Measurements from ENCODE around the gene TNFSF11.

Gene TNFSF11, protein sequence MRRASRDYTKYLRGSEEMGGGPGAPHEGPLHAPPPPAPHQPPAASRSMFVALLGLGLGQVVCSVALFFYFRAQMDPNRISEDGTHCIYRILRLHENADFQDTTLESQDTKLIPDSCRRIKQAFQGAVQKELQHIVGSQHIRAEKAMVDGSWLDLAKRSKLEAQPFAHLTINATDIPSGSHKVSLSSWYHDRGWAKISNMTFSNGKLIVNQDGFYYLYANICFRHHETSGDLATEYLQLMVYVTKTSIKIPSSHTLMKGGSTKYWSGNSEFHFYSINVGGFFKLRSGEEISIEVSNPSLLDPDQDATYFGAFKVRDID

DNA sequence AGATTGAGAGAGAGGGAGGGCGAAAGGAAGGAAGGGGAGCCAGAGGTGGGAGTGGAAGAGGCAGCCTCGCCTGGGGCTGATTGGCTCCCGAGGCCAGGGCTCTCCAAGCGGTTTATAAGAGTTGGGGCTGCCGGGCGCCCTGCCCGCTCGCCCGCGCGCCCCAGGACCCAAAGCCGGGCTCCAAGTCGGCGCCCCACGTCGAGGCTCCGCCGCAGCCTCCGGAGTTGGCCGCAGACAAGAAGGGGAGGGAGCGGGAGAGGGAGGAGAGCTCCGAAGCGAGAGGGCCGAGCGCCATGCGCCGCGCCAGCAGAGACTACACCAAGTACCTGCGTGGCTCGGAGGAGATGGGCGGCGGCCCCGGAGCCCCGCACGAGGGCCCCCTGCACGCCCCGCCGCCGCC, at the start of gene TNFSF11:
TNFSF11 (plus strand) TSS at position 142 of the 400 bp plus-strand sequence; CDS start at position 294, 152 bp downstream.
- ATAC-seq (replicated peaks) (peak; percentile 38 to 41), DNase-seq (peak; percentile 3)
- peak within 1 kb of the TSS; percentile 63 for H3K27ac Mint-ChIP-seq
- H3K36me3 Mint-ChIP-seq: peaks cover 0 to 3% of the 10 kb centered on the region in 2 donors
- peaks cover 28 to 50% of the 10 kb centered on the region in 2 donors for H3K27me3 Mint-ChIP-seq
- peaks cover 5% of the 10 kb centered on the region in 2 donors for H3K9me3 Mint-ChIP-seq
- H3K4me3 Mint-ChIP-seq: peak within 1 kb of the TSS; percentile 79 to 85
- peaks cover 22 to 24% of the 10 kb centered on the region in 2 donors for H3K4me1 Mint-ChIP-seq

DNA sequence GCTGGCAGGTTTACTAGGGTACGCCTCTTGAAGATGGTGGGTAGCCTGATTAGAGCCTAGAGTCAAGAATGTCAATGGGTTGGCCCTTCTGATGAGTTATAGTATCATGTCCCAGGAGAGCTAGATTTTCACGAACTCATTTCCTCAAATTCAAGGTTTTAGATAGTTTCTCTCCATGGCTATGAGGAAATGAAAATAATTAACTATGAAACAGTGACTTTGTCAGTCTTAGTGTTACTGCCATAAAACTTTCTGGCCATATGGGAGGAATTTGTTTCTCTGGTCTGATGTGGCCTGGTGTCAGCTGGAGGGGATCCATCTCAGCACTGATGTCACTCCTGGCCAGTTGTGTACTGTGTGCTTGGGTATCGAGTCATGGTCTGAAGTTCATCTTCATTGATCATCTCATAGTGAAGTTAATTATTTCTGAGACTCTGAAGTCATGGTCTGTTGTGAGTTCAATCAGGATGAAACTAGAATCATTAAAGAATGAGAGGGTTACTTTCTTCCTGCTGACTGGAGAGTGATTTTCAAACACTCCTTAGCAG, 49.4 kb upstream of the TNFSF11 start:
- Mint-ChIP-seq H3K27me3 (peaks cover 4 to 13% of the 10 kb centered on the region in 2 donors), H3K4me1 (peaks cover 27 to 28% of the 10 kb centered on the region in 2 donors), H3K27ac (peak overlapping the region; percentile 75), H3K4me3 (peak overlapping the region; percentile 11 to 17), H3K9me3 (peaks cover 2 to 5% of the 10 kb centered on the region in 2 donors), H3K36me3 (no peaks in the 10 kb centered on the region)
- ATAC-seq (replicated peaks) (peak; percentile 90), DNase-seq (peak; percentile 29)

DNA sequence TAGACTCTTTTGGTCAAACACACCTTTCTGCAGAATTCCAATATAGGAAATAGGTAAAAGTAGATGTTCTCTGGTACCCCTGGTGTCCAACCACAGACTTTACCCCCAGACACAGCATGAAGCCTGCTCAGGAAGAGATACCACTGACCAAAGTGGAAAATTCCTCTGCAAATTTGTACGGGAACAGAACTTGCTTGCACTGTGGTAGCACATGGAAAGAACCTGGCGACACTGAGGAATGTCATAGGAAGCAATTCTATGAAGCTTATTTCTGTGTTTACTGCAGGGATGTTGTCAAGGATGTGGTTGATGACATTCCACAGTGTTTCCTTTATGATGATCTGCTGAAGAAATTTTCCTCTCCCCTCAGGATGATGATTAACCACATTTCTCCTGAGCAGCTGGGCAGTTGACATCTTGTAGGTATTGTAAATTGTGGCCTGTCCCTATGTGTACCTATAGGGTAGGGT, 48.9 kb upstream of the TNFSF11 start:
- ATAC-seq (replicated peaks) (peak in 1 of 2 donors; percentile 2), DNase-seq (no peak)
- H3K36me3 Mint-ChIP-seq: no peaks in the 10 kb centered on the region
- peak overlapping the region; percentile 11 to 17 for H3K4me3 Mint-ChIP-seq
- H3K9me3 Mint-ChIP-seq: peaks cover 2 to 5% of the 10 kb centered on the region in 2 donors
- peaks cover 4 to 12% of the 10 kb centered on the region in 2 donors for H3K27me3 Mint-ChIP-seq
- peak overlapping the region; percentile 75 for H3K27ac Mint-ChIP-seq
- peaks cover 27 to 28% of the 10 kb centered on the region in 2 donors for H3K4me1 Mint-ChIP-seq

DNA sequence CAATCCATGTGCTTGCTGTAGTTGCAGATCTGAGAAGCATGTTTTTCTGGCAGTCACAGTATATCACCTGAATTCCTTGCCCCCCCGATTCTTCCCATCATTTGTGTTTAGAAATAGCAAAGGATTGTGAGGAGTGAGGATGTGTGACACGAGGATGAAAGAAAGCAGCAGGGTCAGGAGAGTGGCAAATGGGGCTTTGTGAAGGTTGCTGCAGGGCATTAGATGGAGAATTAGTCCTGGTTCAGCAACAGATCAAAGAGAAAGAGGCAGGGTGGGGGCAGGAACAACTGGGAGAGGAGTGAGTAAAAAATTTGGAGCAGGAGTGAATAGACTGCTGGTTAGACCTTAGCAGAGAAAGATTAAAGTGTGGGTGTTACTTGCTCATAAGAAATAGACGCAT, 47.7 kb upstream of the TNFSF11 start:
- Mint-ChIP-seq H3K27ac (no peak overlapping the region), H3K4me3 (no peak overlapping the region), H3K27me3 (peaks cover 4 to 12% of the 10 kb centered on the region in 2 donors), H3K36me3 (no peaks in the 10 kb centered on the region), H3K9me3 (peaks cover 2 to 5% of the 10 kb centered on the region in 2 donors), H3K4me1 (peaks cover 33 to 36% of the 10 kb centered on the region in 2 donors)
- no peak for DNase-seq
- no peak for ATAC-seq (replicated peaks)

DNA sequence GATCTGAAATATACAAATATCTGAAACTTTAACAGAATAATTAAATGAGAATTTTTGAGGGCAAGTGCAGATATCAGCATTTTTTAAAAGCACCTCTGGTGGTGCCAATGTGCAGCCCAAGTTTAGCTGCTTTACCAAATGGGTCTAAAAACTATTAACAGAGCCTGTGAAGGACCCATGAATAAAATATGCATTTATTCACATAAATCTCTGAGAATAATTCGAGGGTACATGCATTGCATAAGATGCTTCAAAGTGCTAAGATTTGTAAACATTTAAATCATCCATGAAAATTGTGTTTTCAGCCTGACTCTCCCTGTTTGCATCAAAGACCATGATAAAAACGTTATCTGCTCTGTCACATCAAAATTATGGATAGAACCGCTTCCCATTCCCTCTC, 47.1 kb upstream of the TNFSF11 start:
- no peak overlapping the region for H3K4me3 Mint-ChIP-seq
- no peak overlapping the region for H3K27ac Mint-ChIP-seq
- H3K9me3 Mint-ChIP-seq: peaks cover 2 to 5% of the 10 kb centered on the region in 2 donors
- peaks cover 33 to 37% of the 10 kb centered on the region in 2 donors for H3K4me1 Mint-ChIP-seq
- no peak for ATAC-seq (replicated peaks)
- no peak for DNase-seq
- no peaks in the 10 kb centered on the region for H3K36me3 Mint-ChIP-seq
- H3K27me3 Mint-ChIP-seq: peaks cover 4 to 9% of the 10 kb centered on the region in 2 donors

DNA sequence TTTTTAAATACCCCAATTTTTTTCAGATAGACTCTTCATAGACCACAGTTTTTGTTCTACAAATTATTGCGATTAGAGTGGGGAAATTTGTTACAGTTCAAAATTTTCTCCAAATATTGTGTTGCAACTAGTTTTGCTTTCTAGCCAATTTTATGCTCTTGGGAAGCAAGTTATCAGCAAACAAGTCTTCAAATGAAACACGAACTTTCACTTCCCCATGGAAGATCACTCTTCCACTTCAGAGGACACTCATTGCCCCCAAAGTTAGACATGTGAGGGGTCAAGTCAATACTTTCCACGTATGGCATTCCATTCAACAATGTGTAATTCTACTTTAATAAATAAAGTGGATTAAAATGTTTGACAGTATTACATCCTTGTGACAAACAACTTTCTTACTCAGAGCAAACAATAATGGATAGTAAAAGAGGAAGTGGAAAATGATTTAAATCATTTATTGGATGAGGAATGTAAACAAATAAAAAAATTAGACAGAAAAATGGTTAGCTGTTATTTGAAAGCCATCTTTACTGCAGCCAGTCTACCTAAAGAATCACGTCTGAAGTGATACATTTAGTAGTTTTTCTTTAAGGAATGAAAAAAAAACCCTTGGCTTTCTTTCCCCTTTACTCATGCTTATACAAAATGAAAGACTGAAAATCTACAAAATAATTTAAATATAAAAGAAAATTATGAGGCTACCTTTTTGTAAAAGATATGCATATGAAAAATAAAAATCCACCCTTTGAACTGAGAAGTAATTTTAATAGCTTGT, 41.2 kb upstream of the TNFSF11 start:
- peaks cover 18 to 22% of the 10 kb centered on the region in 2 donors for H3K4me1 Mint-ChIP-seq
- peaks cover 4% of the 10 kb centered on the region in 2 donors for H3K27me3 Mint-ChIP-seq
- peaks cover 2 to 3% of the 10 kb centered on the region in 2 donors for H3K36me3 Mint-ChIP-seq
- H3K27ac Mint-ChIP-seq: peak overlapping the region; percentile 67
- DNase-seq (no peak), ATAC-seq (replicated peaks) (peak; percentile 84 to 90)
- H3K9me3 Mint-ChIP-seq: peaks cover 3% of the 10 kb centered on the region in 2 donors
- H3K4me3 Mint-ChIP-seq: peak overlapping the region; percentile 15 to 21

DNA sequence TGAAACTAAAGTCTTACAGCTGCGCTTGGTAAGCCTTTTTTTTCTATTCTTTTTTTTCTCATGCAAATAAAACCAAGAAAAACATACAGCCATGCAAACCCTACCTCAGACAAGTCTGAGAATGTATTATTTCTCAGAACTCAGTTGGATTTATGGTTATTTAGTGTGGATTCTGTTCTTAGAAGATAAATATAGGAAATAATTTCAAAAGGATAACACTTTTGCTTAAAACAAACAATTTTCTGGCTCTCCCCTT, 40.7 kb upstream of the TNFSF11 start:
- H3K27ac Mint-ChIP-seq: no peak overlapping the region
- peaks cover 2 to 3% of the 10 kb centered on the region in 2 donors for H3K36me3 Mint-ChIP-seq

DNA sequence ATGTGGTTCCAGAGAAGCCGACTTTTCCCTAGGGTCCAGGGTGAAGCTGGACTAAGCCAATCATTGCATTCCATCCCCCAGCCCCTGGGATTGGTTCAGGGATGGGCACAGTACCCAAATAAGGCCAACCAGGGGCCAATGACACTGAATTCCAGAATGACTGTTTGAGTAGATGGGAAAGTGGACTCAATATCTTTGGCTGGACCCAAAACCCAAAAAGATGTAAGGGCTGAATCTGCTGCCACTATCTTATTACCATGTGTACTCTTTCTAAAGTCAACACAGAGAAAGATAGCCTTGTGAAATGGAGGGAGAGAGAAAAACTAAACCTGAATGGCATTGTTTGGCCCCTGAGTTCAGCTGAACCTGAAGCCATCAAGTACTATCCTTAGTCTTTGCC, 39.2 kb upstream of the TNFSF11 start:
- Mint-ChIP-seq H3K36me3 (peaks cover 2 to 3% of the 10 kb centered on the region in 2 donors), H3K4me3 (no peak overlapping the region), H3K27me3 (peaks cover 0 to 4% of the 10 kb centered on the region in 2 donors), H3K9me3 (peaks cover 3% of the 10 kb centered on the region in 2 donors), H3K4me1 (peaks cover 18 to 22% of the 10 kb centered on the region in 2 donors), H3K27ac (no peak overlapping the region)
- ATAC-seq (replicated peaks) (no peak), DNase-seq (no peak)

More for the DNA sequence above, 40.7 kb upstream of the TNFSF11 start:
- Mint-ChIP-seq H3K4me1 (peaks cover 18 to 22% of the 10 kb centered on the region in 2 donors), H3K9me3 (peaks cover 3% of the 10 kb centered on the region in 2 donors), H3K4me3 (no peak overlapping the region), H3K27me3 (peaks cover 4% of the 10 kb centered on the region in 2 donors)
- ATAC-seq (replicated peaks) (no peak), DNase-seq (no peak)

DNA sequence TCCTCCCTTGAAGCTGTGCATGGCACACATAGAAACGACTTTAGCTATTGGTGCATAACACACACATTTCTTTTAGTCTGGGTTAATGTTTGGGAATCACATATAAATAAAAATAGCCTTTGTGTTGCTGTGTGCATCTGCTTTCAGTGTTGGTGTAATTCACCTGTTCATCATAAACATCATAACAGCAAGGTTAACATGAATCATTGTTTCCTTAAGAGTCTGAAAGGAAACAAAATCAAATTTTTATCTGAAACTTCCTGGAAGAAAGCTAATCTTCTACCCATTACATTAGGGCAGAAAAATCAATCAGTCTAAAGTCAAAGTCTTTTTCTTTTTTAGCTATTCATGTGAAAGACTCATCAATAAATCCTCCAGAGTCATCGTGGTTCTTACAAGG, 35.0 kb upstream of the TNFSF11 start:
- H3K27ac Mint-ChIP-seq: no peak overlapping the region
- peaks cover 0 to 6% of the 10 kb centered on the region in 2 donors for H3K4me1 Mint-ChIP-seq
- H3K9me3 Mint-ChIP-seq: peaks cover 3% of the 10 kb centered on the region in 2 donors
- no peak overlapping the region for H3K4me3 Mint-ChIP-seq
- peaks cover 3% of the 10 kb centered on the region in 2 donors for H3K36me3 Mint-ChIP-seq
- ATAC-seq (replicated peaks): no peak
- H3K27me3 Mint-ChIP-seq: peaks cover 0 to 4% of the 10 kb centered on the region in 2 donors
- no peak for DNase-seq

DNA sequence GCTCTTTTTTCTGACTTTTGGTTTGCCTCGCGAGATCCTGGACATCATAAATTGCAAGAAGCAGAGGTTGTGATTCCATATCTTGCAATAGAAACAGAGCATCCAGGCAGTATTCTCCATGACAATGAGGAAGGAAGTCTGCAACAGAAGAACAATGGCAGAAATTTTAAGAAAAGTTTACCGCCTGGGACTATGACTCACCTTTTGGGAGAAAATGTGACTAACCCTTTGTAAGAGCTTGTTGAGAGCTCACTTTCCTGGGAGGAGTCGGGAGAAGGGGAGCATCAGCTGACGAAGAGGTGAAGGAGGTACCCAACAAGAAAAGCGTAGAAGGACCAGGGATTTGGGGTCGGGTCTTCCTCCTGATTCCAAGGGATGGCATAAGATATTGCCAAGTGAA, 34.3 kb upstream of the TNFSF11 start:
- Mint-ChIP-seq H3K36me3 (peaks cover 3% of the 10 kb centered on the region in 2 donors), H3K4me1 (peaks cover 5% of the 10 kb centered on the region in 2 donors), H3K27ac (no peak overlapping the region), H3K27me3 (peaks cover 0 to 4% of the 10 kb centered on the region in 2 donors), H3K9me3 (peaks cover 3% of the 10 kb centered on the region in 2 donors), H3K4me3 (no peak overlapping the region)
- no peak for ATAC-seq (replicated peaks)
- no peak for DNase-seq

DNA sequence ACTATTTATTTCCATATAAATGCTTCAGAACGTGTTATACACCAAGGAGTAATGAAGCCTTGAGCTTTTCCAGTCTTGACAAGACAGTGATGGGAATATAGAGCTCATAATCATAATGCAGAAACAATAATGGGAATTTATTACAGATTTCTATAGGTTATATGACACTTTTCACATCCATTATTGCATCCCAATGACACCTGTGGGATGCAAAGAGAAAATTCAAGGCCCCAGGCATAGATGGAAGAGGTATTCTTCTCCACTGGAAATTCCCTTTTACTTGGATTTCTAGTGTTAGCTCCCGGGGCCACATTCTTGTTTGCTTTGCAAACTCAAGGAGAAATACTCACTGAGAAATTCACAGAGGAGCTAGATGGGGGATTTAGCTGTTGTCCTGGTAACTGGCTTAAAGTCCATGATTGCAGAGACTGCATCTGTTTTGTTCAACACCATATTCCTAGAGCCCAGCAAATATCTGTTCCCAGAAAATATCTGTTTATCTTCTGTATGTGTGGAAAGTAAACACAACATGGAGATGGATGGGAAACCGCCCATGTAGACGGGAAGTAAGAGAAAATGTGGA, 30.6 kb upstream of the TNFSF11 start:
- H3K9me3 Mint-ChIP-seq: no peaks in the 10 kb centered on the region
- H3K4me3 Mint-ChIP-seq: no peak overlapping the region
- DNase-seq (no peak), ATAC-seq (replicated peaks) (no peak)
- peaks cover 0 to 4% of the 10 kb centered on the region in 2 donors for H3K27me3 Mint-ChIP-seq
- peaks cover 7% of the 10 kb centered on the region in 2 donors for H3K4me1 Mint-ChIP-seq
- peaks cover 1 to 3% of the 10 kb centered on the region in 2 donors for H3K36me3 Mint-ChIP-seq
- H3K27ac Mint-ChIP-seq: no peak overlapping the region

DNA sequence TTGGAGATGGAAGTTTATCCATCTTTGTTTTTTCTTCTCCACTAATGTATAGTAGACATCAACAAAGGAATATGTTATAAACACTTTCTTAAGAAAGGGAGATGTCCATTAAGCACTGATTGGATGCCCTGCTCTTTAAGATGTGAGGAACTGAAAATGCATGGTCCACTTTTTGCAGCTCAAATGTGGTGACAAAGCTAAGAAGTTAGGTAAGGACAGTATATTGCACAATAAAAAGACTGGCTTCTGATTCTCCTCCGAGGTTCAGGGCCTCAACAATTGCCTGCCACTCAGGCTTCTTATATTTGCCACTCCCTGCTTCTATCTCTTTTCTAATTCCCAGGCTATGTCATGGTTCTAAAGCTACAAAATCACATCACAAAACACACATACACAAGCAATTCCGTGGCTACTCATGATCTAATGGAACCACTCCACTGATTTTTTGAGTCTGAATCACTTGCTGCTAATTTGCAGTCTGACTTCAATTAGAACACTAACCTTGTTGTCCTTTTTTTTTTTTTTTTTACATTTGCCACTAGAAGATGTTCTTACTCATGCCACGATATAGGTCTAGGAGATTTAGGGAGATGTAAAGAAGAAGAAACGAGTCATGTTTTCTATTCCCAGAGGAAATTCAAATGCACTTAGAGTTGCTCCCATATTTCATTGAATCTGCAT, 29.6 kb upstream of the TNFSF11 start:
- Mint-ChIP-seq H3K27ac (no peak overlapping the region), H3K4me3 (no peak overlapping the region), H3K4me1 (peaks cover 16 to 18% of the 10 kb centered on the region in 2 donors), H3K27me3 (peaks cover 0 to 4% of the 10 kb centered on the region in 2 donors), H3K9me3 (no peaks in the 10 kb centered on the region), H3K36me3 (peaks cover 1 to 3% of the 10 kb centered on the region in 2 donors)
- no peak for DNase-seq
- no peak for ATAC-seq (replicated peaks)

DNA sequence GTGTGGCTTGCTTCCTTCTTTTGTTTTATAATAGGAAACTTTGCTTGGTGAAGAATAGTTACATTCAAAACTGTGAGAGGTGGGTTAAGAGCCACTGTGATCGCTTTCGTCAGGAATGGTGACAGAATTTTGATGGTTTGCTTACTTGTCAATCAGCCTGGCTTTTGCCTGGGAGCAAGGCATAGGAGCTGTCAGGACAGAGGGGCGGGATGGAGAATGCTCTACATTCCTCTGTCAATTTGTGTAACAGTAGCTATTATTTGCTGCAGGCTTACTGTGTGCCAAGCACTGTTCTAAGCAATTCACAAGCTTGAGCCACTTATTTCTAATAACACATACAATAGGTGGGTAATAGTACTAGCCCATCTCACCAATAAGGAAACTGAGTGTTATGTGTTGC, 28.1 kb upstream of the TNFSF11 start:
- ATAC-seq (replicated peaks): no peak
- no peak for DNase-seq
- no peak overlapping the region for H3K27ac Mint-ChIP-seq
- no peak overlapping the region for H3K4me3 Mint-ChIP-seq
- H3K9me3 Mint-ChIP-seq: no peaks in the 10 kb centered on the region
- H3K36me3 Mint-ChIP-seq: peaks cover 1 to 3% of the 10 kb centered on the region in 2 donors
- H3K27me3 Mint-ChIP-seq: peaks cover 0 to 4% of the 10 kb centered on the region in 2 donors
- H3K4me1 Mint-ChIP-seq: peaks cover 22 to 25% of the 10 kb centered on the region in 2 donors

Data from stimulated activated naive B cell treated with anti-CD40 and anti-IgM and Interleukin-4, amounts not matched to agents 10 μg/mL and 1 μg/mL and 100 μg/mL, for 72 hours (primary cell).